HG03196 (cell line): ENCODE results near the gene KPNB1.

Experiments used
- ATAC-seq: cut with Tn5 transposase; IDR thresholded peaks from one replicate; pipeline ENCODE4 v1.9.1; 2021; ENCODE audit not compliant: unreplicated experiment

Gene KPNB1

GRCh38 chr17:47728214-47728877 is 78.6 kb downstream of the KPNB1 start:
- ATAC-seq = no peak

GRCh38 chr17:47729476-47729875 is 79.8 kb downstream of the KPNB1 start:
- no peak for ATAC-seq

- no peak for ATAC-seq
Measured at GRCh38 chr17:47730681-47731080, 81.0 kb downstream of the KPNB1 start.

GRCh38 chr17:47731396-47731795 is 81.7 kb downstream of the KPNB1 start:
- no peak for ATAC-seq

- no peak for ATAC-seq
Measured at GRCh38 chr17:47732399-47733046, 82.8 kb downstream of the KPNB1 start.

- ATAC-seq = peak; percentile 62
Measured at GRCh38 chr17:47733047-47733673, 83.4 kb downstream of the KPNB1 start, which contains the start of gene TBX21. TSS of gene TBX21 (plus strand) at chr17:47733236. CDS start at chr17:47733455, 219 bp downstream.

GRCh38 chr17:47733674-47734410 is 84.1 kb downstream of the KPNB1 start:
- ATAC-seq = peak; percentile 10

- ATAC-seq = no peak
Measured at GRCh38 chr17:47735139-47735464, 85.4 kb downstream of the KPNB1 start.
